Vagina (tissue), 2 donors: ENCODE results near the gene NHERF2. TPM values are rescaled to one million over a fixed set of nuclear protein-coding genes. Genes with fewer than 3 reads are reported as not detected.

Experiments
- DNase-seq, 2 donors: peaks; one replicate each; pipeline ENCODE4 v3.0.0-alpha.2; 2017; ENCODE audit errors: extremely low spot score in 2 of 2
- H3K27ac ChIP-seq: fragments of 200-600 bp; sonication (generic); one replicate; pipeline ENCODE4 v1.5.1; 2019
- H3K27me3 ChIP-seq: fragments of 200-600 bp; sonication (generic); one replicate; pipeline ENCODE4 v1.5.1; 2019
- H3K36me3 ChIP-seq, 2 donors: fragments of 200-600 bp; sonication (generic); one replicate each; pipeline ENCODE4 v1.5.1; 2017 to 2019
- H3K4me1 ChIP-seq: fragments of 200-600 bp; sonication (generic); one replicate; pipeline ENCODE4 v1.5.1; 2019
- H3K4me3 ChIP-seq, 2 donors: fragments of 200-600 bp; sonication (generic); 1 replicate in 1 of 2; 2 replicates in 1 of 2; pipeline ENCODE4 v1.5.1; 2016 to 2019
- H3K9me3 ChIP-seq: fragments of 200-600 bp; sonication (generic); one replicate; pipeline ENCODE4 v1.5.1; 2019
- CTCF ChIP-seq, 3 experiments: fragments of 450-650 bp in 2 of 3; fragments of 200-600 bp in 1 of 3; sonication (generic) in 1 of 3; IDR thresholded peaks; one replicate each; pipeline ENCODE4 v1.5.1; 2017 to 2019; ENCODE audit warnings: antibody characterized with exemption in 3 of 3, mild to moderate bottlenecking in 2 of 3, moderate library complexity in 2 of 3
- POLR2A ChIP-seq, 2 donors: fragments of 450-650 bp; IDR thresholded peaks; one replicate each; pipeline ENCODE4 v1.6.1; 2017; ENCODE audit warnings: antibody characterized with exemption in 2 of 2, mild to moderate bottlenecking in 2 of 2, moderate library complexity in 2 of 2
- POLR2AphosphoS5 ChIP-seq, 2 donors: sonication (generic); formaldehyde crosslinking; IDR thresholded peaks; one replicate each; pipeline ENCODE4 v1.9.0; 2017; ENCODE audit warnings: antibody characterized with exemption in 2 of 2, mild to moderate bottlenecking in 2 of 2, low read depth in 1 of 2; ENCODE audit not compliant: insufficient read depth in 1 of 2
- intact Hi-C: fragments of 100-400 bp; cut with DNase I; formaldehyde crosslinking; loops from one replicate; pipeline ENCODE4 v1.15.1; 2023
- total RNA-seq: library from RNA; depleted of rRNA; stranded (reverse); fragments of >200 nt; gene quantifications from one replicate; pipeline ENCODE4 v1.2.3, GENCODE V29; 2016

The NHERF2 gene
- total RNA-seq, 1 donor from 2014 or later: 44.7 TPM

DNA sequence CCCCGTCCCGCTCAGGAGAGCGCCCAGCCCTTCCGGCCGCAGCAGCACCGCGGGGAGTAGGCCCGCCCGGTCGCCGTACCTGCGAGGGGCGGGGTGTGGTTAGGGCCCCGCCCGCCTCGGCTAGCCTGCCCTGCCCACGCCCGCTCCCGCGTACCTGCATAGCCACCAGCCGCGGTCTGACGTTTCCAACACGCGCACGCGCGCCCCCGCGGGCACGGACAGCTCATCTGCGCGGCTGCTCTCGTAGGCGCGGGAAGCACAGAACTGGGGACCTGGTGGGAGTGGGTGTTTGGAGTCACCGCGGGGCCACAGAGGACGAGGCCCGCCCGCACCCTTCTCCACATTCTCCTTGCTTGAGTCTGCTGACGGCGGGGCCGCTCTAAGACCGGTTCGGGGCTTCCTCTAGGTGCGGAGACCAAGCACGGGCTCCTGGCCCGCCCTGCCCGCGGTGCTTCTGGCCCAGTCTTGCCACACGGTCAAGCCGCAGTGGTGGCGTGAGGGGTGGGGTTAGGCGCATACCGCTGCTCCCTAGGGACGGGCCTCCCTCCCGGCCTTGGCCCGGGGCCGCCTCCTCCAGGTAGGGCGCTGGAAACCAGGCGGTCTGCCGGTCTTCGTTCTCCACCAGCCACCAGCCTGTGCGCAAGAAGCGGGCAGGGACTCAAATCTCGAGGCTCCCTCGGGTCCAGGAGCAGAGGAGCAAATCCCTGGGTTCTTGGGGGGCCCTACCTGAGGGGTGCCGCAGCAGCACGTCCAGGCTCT is 47.3 kb upstream of the NHERF2 start:
- DNase-seq: no peak
- peak in 1 of 2 donors; percentile 41 for TF ChIP-seq POLR2AphosphoS5 (IDR thresholded peaks at IDR 0.05; ENCODE audit: insufficient read depth in 1 of 2, low read depth in 1 of 2)
- no peak for TF ChIP-seq POLR2A (IDR thresholded peaks at IDR 0.05)
- no peak for TF ChIP-seq CTCF (IDR thresholded peaks at IDR 0.05)
- peaks cover 20% of the 10 kb centered on the region for H3K4me1 ChIP-seq
- H3K9me3 ChIP-seq: no peaks in the 10 kb centered on the region
- peak overlapping the region in 1 of 2 donors; percentile 32 for H3K4me3 ChIP-seq
- H3K36me3 ChIP-seq: peaks cover 0 to 39% of the 10 kb centered on the region in 2 donors
- intact Hi-C loops: no loop called here
- no peaks in the 10 kb centered on the region for H3K27me3 ChIP-seq
- peak overlapping the region; percentile 49 for H3K27ac ChIP-seq

DNA sequence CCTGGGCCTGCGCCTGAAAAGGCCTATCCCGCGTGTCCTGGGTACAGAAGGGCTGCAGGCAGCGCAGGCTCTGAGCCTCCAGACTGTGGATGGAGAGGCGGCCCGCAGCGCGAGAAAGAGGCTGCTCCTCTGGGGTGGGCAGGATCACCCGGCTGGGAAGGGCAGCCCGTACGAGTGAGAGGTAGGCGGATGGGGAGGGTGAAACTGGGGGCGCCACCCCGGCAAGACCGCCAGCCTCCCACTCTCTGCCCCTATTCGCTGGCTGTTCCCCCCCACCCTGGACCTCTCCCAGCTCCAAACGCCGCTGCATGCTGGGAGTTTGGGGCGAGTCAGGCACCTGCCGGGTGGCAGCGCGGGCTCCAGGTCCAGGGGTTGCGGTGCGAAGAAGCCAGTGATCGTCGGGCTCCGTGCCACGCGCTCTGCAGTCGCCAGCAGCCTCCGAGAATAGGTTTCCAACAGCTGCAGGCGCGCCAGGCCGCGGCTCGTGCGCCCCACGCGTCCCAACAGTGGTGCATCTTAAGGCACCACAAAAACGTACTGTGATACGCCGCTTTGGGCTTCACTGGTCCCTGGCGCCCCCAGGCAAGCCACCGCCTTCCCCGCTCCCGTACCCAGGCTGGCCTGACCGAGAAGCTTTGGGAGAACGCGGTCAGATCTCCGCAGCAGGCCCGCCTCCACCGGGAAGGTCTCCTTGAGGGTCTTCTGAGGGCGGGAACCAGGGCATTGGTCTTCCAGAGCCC is 46.5 kb upstream of the NHERF2 start:
- DNase-seq: no peak
- Histone ChIP-seq H3K27ac (no peak overlapping the region), H3K36me3 (peaks cover 0 to 32% of the 10 kb centered on the region in 2 donors), H3K27me3 (no peaks in the 10 kb centered on the region), H3K9me3 (no peaks in the 10 kb centered on the region), H3K4me1 (peaks cover 27% of the 10 kb centered on the region), H3K4me3 (peak overlapping the region in 1 of 2 donors; percentile 26)
- TF ChIP-seq POLR2A (IDR thresholded peaks at IDR 0.05): no peak
- no peak for TF ChIP-seq CTCF (IDR thresholded peaks at IDR 0.05)
- TF ChIP-seq POLR2AphosphoS5 (IDR thresholded peaks at IDR 0.05; ENCODE audit: insufficient read depth in 1 of 2, low read depth in 1 of 2): no peak
- intact Hi-C loops: no loop called here

GRCh38 chr16:1980770-1981087 is 46.0 kb upstream of the NHERF2 start:
- Histone ChIP-seq H3K4me1 (peaks cover 30% of the 10 kb centered on the region), H3K4me3 (no peak overlapping the region), H3K27ac (no peak overlapping the region), H3K36me3 (peaks cover 0 to 28% of the 10 kb centered on the region in 2 donors), H3K9me3 (no peaks in the 10 kb centered on the region), H3K27me3 (no peaks in the 10 kb centered on the region)
- no peak for DNase-seq
- TF ChIP-seq CTCF (IDR thresholded peaks at IDR 0.05) (no peak), POLR2A (IDR thresholded peaks at IDR 0.05) (no peak), POLR2AphosphoS5 (IDR thresholded peaks at IDR 0.05; ENCODE audit: insufficient read depth in 1 of 2, low read depth in 1 of 2) (no peak)
- intact Hi-C loops: no loop called here

DNA sequence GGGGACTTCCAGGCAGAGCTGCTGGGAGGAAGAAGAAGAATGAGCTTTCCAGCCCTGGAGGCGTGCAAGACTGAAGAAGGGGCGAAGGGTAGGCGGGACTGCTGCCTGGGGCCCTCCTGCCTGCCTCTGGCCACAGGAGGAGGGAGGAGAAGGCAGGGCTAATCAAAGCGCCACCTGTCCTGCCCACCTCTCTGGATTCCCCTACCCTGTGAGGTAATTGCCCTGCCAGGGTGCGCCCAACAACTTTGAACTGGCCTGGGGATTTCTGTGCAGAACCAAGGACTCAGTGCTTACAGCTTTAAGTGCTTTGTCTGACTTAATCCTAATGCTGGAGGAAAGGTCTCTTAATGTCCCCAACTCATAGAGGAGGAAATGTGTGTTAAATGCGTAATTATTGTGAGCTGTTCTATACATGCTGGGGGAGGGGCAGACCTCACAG is 45.3 kb upstream of the NHERF2 start, which contains the start of gene NOXO1:
TSS of gene NOXO1 (minus strand) at position 72 of the 439 bp plus-strand sequence. CDS start 290 bp downstream, outside the sequence.
- Histone ChIP-seq H3K36me3 (peaks cover 0 to 28% of the 10 kb centered on the region in 2 donors), H3K4me1 (peaks cover 30% of the 10 kb centered on the region), H3K9me3 (no peaks in the 10 kb centered on the region), H3K27me3 (no peaks in the 10 kb centered on the region), H3K27ac (no peak within 1 kb of the TSS), H3K4me3 (peak within 1 kb of the TSS in 1 of 2 donors; percentile 26)
- DNase-seq: no peak
- TF ChIP-seq POLR2AphosphoS5 (IDR thresholded peaks at IDR 0.05; ENCODE audit: insufficient read depth in 1 of 2, low read depth in 1 of 2) (no peak), POLR2A (IDR thresholded peaks at IDR 0.05) (no peak), CTCF (IDR thresholded peaks at IDR 0.05) (no peak)
- intact Hi-C loops: no loop called here
